Renal cortex interstitium (tissue), 11 donors: Measurements from ENCODE around the gene CHEK2. TPM values are rescaled to one million over a fixed set of nuclear protein-coding genes. Genes with fewer than 3 reads are reported as not detected.
"Not testable (repeated sequence)": the region's sequence is repeated elsewhere in the genome, so short reads cannot be mapped to it uniquely, and the experiment has no call there.

Source experiments
- DNase-seq, 11 donors: peaks; one replicate each; pipeline ENCODE4 v3.0.0-alpha.2; 2013; ENCODE audit warnings: low read depth in 9 of 11, low spot score in 4 of 11; ENCODE audit errors: extremely low read depth in 1 of 11
- polyA plus RNA-seq, 3 donors: library from polyadenylated mRNA; unstranded; fragments of 120-200 nt; gene quantifications; one replicate each; pipeline ENCODE4 v1.2.1, GENCODE V29; 2013; ENCODE audit not compliant: insufficient read length in 3 of 3

CHEK2 gene
- polyA plus RNA-seq, 3 donors, result 15.9 to 18.4 (median 16.8) TPM

DNA sequence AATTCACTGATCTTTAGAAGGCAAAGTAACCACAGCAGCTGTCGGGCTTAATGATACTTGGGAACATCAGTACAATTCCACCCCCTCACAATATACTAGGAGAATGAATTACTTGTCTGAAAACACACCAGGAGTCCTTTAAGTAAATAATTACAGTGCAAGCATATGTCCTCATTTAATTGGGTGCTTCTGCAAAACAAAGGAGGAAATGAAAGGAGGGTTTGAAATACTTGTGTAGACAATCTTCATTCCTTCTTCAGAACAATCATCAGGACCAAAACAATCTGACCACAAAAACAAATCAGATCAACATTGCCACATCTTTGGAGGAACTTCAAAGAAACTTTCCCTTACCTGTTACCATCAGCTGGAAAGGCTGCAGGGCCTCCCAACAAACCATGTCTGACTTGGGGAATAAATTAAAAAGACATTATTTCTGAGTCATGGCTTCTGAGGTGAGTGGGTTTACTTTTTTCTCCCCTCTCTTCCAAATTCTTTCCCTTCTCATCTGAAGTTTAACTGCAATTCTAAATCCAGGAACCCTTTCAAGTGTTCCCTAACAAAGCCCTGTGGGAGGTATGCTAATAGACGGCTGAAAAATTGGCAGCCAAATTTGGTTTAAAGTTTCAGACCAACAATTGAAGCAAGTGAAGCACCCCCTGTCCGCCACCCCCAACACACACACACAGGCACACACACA, 18.4 kb upstream of the CHEK2 start:
- DNase-seq, result no peak

DNA sequence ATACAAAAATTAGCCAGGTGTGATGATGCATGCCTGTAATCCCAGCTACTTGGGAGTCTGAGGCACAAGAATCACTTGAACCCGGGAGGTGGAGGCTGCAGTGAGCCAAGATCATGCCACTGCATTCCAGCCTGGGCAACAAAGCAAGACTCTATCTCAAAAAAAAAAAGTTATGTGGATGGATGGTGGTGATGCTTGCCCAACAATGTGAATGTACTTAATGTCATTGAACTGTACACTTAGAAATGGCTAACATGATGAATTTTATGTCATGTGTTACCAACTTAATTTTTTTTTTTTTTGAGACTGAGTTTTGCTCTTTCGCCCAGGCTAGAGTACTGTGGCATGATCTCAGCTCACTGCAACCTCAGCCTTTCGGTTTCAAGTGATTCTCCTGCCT, 12.9 kb upstream of the CHEK2 start:
- DNase-seq, result not testable (repeated sequence)

DNA sequence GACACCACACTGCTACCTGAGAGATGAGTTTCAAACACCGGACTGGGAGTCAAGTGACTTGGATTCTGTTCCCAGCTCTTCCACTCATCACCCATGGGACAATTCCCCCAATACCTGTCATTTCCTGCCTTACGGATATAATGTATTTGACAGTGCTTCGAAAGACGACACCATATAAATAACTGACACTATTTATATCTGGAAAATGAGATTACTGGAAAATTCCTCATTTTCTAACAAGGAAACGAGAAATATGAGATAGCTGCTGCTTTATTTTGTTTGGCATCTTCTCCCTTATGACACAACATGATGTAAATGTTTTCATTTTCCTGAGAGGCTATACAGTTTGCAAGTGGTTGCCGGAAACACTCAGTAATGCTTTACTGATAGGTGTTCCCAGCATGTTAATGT, 8.9 kb upstream of the CHEK2 start:
- DNase-seq, result peak in 2 of 11 donors; percentile 20 to 33

DNA sequence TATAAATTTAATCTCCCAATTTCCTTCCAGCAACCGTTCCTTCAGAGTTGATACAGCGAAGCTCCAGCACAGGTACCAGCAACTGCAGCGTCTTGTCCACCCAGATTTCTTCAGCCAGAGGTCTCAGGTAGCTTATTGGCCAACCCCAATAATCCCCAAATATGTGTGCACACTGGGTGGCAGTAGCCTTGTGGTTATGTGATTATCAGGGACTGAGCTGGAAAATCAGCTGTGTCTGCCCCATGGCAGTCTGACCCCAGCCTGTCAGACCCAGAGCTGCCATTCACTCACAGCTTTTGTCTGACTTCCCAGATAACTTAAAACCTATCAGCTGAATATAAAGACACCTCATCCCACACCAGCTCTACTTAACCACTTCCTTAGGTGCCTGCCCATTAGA, 2.2 kb upstream of the CHEK2 start:
- no peak for DNase-seq

DNA sequence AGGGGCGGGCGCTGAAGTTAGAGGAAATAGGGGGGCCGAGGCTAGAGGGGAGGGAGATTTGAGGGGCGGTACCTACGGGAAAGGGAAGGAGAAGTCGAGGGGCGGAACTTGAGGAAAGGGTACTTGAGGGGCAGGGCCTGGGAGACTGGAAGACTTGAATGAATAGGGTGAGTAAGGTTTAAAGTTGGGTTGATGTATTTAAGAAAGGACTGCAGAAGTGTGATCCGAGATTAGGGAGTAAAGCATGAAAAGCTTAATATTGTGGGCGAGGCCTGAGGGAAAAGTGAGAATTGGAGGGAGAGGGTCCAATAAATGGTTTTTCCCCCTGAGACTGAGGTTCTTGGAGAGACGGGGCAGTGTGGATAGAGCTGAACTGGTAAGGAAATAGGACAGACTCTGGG, 942 bp upstream of the CHEK2 start:
- DNase-seq, result no peak

DNA sequence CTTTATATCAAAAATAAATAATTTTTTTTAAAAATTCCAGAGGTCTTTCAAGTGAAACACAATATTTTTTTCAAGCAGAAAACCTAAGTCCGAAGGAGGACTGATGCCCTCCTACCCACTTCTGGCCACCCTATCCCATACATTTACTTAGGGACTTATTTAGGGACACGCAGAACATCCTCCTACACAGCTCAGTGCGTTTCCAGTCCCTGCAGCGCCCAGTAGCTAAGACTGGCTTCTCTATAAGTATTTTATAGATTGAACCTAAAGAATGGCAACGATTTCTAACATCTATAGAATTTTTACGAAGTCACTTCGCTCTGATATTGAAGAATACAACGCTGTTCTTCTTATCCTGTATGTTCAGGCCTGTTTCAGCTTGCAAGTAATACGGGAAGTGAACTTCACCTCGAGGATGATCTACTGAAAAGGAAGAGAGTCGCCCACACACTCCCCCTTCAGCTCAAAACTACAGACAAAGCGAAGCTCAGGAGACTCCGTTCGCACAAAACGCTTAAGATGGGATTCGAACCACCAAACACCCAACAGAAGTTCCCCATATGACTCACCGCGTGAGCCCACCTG, 328 bp downstream of the CHEK2 start:
- DNase-seq, result no peak

DNA sequence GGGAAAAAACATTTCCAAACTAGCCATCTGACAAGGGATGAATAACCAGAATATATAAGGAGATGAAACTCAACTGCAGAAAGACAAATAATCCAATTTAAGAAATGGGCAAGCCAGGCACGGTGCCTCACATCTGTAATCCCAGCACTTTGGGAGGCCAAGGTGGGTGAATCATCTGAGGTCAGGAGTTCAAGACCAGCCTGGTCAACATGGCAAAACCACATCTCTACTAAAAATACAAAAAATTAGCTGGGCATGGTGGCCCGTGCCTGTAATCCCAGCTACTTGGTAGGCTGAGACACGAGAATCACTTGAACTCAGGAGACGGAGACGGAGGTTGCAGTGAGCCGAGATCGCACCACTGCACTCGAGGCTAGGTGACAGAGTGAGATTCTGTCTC, 2.7 kb downstream of the CHEK2 start:
- not testable (repeated sequence) for DNase-seq

DNA sequence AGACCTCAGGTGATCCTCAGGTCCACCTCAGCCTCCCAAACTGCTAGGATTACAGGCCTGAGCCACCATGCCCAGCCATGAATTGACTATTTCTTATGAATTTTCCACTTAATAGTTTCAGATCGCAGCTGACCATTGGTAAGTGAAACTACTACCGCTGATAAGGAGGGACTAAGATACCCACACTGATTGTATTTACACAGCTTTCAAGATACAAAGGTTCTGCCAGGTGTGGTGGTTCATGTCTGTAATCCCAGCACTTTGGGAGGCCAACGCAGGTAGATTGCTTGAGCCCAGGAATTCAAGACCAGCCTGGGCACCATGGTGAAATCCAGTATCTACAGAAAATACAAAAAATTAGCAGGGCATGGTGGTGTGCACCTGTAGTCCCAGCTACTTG, 3.9 kb downstream of the CHEK2 start:
- no peak for DNase-seq

DNA sequence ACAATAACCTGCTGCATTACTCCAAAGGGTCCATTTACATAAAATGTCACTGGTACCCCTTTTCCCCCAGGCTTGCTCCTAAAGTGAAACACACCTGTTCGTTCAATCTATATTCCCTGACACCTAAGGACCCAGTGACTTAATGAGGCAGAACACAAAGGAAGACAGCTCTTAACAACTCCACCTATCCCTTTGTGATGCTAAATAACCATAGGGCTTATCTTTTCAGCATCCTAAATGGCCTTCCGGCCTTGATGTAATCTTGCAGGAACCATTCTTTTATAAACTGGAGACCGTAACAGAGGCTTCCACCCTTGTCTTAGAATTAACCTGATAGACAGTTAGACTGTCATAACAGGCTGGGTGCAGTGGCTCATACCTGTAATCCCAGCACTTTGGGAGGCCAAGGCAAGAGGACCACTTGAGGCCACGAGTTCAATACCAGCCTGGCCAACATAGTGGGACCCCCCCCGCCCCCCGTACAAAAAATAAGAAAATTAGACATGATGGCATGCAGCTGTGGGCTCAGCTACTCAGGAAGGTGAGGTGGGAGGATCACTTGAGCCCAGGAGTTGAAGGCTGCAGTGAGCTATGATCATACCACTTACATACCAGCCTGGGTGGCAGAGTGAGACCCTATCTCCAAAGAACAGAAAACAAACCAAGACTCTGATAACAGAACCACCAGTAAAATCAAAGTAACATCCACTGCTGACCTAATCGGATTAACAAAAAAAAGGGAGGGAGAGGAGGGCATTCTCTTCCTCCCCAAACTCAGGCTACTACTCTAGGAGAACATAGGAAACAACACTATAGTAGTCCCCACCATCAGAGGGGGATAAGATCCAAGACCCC, 5.1 kb downstream of the CHEK2 start:
- no peak for DNase-seq

DNA sequence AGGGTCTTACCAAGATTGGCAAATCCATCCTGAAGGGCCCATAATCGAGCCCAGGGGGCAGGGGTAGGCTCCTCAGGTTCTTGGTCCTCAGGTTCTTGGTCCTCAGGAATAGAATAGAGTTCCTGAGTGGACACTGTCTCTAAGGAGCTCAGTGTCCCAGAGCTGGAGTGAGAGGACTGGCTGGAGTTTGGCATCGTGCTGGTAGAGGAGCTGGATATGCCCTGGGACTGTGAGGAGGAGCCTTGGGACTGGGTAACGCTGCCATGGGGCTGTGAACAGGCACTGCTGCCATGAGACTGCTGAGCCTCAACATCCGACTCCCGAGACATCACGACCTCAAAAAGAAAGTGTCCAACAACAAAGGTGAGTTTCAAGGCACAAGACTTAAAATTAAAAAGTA, 7.2 kb downstream of the CHEK2 start:
- no peak for DNase-seq

DNA sequence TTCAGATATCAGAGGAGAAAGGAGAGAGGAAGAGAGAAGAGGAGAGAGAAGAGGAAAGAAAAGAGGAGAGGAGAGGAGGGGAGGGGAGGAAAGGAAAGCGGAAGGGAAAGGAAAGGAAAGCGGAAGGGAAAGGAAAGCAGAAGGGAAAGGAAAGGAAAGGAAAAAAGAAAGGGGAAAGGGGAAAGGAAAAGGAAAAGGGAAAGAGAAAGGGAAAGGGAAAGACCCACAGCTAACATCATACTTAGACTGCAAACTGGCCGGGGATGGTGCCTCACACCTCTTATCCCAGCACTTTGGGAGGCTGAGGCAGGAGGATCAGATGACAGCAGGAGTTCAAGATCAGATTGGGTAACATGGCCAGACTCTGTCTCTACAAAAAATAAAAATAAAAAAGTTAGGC, 11.4 kb downstream of the CHEK2 start:
- no peak for DNase-seq

DNA sequence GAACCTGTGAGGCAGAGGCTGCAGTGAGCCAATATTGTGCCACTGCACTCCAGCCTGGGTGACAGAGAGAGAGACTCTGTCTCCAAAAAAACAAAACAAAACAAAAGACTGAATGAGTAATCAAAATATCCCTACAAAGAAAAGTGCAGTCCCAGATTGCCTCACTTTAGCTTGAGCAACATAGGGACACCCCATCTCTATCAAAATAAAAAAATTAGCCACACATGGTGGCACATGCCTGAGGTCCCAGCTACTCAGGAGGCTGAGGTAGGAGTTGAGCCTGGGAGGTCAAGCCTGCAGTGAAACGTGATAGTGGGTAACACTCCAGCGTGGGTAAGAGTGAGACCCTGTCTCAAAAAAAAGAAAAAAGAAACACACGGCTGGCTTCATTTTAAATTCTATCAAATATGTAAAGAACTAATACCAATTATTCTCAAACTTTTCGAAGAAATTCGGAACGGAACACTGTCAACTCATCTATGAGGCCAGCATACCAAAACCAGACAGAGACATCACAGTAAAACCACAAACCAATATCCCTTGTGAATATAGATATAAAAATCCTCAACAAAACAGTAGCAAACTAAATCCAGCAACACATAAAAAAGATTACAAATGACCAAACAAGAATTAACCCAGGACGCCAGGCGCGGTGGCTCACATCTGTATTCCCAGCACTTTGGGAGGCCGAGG, 12.9 kb downstream of the CHEK2 start:
- DNase-seq, result no peak

DNA sequence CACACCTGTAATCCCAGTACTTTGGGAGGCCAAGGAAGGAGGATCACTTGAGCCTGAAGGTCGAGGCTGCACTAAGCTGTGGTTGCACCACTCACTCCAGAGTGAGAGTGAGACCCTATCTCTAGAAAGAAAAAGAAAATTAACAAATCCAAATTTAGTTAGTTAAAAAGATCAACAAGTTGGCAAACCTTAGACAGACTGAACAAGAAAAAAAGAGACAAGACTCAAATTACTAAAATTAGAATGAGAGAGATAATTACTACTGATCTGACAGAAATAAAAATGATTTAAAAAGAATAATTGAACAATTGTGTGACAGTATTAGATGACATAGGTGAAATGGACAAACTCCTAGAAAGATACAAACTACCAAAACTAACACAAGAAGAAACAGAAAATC, 13.6 kb downstream of the CHEK2 start:
- no peak for DNase-seq

DNA sequence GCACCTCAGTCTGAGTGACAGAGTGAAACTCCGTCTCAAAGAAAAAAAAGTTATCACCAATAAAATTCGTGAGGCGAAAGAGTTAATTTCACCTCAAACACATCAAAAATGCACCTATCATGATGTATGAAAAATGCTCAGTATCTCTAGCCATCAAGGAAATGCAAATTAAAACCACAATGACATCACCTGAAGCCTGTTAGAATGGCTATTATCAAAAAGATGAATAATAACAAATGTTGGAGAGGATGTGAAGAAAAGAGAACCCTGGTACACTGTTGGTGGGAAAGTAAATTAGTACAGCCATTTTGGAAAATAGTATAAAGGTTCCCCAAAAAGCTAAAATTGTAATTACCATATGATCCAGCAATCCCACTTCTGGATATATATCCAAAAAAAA, 23.6 kb downstream of the CHEK2 start:
- DNase-seq, result no peak

DNA sequence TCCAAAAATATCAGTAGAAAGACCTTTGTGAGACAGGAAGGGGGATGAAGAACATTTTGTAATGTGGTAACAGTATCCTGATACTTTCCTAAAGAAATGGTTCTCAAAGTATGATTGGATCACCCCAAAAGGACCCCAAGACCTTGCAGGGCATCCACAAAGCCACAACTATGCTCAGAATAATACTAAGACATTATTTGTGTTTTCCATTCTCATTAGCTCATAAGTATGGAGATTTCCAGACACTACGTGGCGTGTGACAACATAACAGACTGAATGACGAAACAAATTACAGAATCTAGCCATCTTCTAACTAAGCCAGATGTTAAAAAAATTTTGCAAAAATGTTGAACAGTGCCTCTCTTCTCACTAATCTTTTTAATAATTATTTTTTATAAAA, 24.9 kb downstream of the CHEK2 start:
- no peak for DNase-seq

DNA sequence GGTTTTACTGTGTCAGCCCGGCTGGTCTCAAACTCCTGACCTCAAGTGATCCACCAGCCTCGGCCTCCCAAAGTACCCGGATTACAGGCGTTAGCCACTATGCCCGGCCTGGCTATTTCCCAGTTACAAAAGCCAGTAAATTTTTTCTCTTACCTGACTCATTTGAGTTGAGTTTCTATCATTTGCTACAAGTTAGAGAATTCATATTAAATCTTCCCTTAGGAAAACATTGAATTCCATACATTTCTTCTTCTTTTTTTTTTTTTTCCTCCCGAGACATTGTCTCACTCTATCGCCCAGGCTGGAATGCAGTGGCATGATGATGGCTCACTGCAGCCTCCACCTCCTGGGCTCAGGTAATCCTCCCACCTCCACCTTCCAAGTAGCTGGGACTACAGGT, 26.0 kb downstream of the CHEK2 start:
- DNase-seq, result no peak

DNA sequence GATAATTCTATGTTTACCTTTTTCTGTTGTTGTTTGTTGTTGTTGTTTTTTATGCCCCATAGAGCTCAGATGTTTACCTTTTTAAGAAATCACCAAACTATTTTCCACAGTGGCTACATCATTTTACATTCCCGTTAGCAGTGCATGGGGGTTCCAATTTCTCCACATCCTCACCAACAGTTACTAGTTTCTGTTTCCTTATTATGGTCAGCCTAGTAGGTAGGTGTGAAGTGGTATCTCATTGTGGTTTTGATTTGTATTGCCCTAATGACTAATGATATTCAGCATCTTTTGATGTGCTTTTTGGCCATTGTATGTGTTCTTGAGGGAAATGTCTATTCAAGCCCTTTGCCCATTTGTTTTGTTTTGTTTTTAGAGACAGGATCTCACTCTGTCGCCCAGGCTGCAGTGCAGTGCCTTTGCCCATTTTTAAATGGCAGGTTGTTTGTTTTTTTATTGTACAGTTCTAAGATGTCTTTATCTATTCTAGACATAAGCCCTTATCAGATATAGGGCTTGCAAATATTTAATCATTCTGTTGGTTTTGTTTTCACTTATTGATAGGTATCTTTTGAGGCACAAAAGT, 27.5 kb downstream of the CHEK2 start:
- no peak for DNase-seq

DNA sequence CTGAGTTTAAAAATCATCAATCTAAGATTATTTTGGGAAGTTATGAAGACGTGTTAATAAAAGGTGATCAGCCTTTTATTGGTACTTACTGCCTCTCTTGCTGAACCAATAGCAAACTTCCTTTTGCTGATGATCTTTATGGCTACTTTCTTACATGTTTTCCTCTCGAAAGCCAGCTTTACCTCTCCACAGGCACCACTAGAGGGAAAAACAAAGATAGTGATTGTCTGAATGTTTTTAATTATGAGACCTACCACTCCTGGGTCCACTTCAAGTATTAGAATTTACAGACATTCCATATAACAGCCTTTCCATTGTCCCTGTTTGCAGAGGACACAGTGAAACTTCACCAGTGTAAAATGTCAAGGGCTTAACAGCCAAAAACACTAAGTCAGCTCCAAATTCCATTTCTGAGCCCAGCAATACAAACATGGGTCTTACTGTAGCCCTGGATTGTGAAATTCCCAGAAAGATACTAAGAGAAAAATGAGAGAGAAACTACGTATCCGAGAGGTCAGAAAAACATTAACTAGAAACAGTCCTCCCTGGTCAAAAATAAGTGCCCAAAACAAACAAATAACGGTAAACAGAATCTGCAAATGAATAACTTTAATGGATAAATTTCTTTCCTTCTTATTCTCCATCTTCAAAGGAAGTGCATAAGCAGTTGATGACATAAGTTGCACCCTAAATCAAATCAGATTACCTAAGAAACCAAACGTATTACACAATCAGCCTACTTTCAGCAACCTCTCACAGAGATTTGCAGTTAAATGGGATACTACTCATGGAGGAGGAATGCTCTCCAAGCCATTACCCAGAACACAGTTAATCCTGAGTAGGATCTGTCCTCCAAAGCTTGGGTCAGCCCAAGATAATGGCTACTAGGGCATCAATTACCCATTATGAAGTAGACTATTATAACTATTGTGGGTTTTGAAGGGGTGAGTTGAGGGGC, 29.5 kb downstream of the CHEK2 start:
- no peak for DNase-seq
